NCI-H2227 treated with DMSO at 0.1 percent for 48 hours (cell line): ENCODE measurements around the gene USP37.

ENCODE experiments used
- DNase-seq: peaks from one replicate; lab custom pipeline; 2025; lab: John Stamatoyannopoulos, UW

Gene USP37

DNA sequence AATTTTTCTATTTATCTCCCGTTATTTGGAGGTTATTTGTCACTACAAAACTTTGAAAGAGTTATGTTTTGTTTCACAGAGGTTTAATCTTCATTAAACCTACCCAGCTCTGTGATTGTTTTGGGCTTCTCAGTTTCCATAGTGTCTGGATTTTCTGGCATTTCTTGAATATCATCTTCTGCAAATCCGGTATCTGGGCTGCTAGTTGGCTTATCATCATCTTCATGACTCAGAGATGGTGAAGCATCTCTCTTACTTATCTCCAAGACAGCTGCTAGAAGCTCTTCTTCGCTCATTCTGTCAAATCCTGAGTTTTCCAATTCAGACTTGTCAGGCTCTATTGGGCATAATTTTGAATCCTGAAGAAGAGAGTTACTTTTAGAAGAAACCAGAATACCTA lies 93.6 kb downstream of the USP37 start:
- DNase-seq: no peak

DNA sequence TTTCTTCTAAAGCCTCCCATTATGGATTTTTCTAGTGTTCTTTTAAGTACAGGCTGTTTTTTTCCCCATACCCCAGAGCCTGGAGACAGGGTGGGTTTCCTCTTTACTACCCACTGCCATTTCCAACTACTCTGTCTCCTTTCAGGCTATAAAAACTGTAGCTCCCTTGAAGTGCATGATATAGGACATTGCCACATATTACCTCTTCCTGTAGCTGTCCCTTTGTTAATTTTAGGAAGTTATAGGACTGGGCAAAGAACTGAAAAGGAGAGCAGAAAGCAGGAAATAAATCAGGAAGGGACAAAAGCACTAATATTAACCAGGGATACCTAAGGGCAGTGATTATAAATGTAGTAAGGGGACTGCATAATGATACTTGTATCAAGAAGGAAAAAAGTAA lies 95.2 kb downstream of the USP37 start:
- DNase-seq: no peak

DNA sequence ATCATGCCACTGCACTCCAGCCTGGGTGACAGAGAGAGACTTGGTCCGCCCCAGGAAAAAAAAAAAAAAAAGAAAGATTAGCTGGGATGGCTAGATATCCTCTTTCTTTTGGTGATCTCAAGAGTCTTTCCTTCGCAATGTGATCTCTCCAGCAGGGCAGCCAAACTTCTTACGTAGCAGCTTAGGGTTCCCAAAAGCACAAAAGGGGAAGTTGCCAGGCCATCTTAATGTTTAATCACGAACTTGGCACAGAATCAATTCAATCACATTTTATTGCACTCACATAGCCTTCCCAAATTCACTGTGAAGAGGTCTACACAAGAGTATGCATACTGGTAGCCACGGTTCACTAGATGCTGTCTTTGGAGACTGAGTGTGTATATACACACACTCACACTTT lies 96.2 kb downstream of the USP37 start:
- DNase-seq: no peak

DNA sequence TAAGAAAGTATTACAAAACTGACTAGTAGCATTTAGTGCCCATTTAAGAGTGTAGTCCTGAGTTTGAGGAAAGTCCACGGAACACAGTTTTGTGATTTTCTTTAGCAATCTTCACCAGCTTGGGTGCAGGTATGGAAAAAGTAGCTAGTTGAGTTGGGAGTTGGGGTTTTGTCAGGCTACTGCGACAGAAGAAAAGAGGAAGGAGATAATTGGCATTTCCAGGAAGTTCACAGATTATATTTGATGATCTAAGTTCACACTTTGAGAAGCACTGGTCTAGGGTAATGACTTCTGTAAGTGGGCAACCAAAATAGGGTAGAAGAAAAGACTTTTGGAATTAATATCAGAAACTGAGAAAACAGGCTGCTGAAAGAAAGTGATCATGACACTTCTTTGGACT lies 97.1 kb downstream of the USP37 start:
- DNase-seq: no peak

DNA sequence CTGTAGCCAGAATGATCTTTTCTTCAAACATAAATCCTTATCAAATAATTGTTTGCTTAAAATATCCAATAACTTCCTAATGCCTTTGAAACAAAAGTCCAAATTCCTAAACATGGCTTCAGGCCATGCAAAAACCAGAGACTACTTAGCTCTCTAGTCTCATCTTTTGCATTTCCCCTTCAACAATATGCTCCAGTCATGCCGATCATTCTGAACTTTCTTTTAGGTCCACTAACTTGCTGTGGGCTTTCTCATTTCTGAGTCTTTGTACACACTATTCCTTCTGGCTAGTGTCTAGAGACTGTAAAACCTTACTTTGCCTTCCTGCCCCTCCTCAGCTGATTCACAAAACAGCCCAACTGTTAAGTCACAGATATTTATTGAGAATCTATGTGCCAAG lies 97.7 kb downstream of the USP37 start:
- DNase-seq: no peak

DNA sequence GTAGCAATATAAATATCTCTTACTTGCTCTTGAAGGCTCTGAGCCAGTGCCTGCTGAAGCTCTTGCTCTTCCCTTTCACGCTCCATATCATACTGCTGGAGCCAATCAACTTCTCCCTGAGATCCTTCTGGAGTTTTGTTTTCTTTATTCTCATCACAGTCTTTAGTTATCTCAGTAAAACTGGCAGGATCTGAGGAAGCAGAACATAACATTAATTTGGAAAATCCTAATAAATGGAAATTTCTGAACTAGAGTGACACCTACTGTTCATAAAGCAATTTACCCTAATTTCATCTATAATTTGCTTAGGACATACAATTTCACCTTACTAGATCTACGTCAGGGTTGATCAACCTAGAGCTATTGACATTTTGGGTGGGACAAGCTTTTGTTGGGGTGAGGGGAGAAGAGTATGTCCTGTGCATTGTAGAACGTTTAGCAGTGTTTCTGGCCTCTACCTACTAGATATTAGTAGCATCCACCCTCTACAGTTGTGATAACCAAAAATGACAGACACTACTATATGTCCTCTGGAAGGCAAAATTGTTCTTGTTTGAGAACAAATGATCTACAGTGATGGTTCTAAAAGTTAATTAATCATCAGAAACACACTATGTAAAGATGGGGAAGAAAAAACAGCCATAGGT lies 102.0 kb downstream of the USP37 start:
- DNase-seq: no peak

DNA sequence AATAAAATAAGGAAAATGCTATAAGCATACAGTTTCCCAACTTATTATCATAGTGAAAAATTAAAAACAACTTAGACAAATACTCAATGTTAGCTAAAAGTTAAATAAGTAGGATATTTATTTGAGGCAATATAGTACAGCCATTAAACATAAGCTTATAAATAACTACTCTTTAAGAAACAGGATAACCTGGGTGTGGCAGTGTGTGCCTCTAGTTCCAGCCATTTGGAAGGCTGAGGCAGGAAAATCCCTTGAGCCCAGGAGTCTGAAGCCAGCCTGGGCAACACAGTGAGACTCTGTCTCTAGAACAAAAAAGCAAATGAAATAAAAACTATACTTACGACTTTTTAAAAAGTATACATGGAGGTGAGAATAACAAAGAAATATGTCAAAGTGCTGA lies 109.6 kb downstream of the USP37 start:
- no peak for DNase-seq

DNA sequence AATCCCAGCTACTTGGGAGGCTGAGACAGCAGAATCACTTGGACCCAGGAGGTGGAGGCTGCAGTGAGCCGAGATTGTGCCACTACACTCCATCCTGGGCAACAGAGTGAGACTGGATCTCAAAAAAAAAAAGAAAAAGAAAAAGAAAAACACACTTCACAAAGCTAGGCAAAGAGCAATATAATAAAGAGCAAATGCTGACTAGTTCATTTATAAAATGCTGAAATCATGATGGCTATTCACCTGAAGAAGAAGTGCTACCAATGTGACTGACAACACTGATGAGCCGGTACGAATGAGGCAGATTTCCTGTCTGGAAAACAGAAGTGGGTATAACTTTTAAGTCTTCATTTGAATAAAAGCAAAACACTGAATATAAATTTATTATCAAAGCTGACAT lies 111.3 kb downstream of the USP37 start:
- no peak for DNase-seq

DNA sequence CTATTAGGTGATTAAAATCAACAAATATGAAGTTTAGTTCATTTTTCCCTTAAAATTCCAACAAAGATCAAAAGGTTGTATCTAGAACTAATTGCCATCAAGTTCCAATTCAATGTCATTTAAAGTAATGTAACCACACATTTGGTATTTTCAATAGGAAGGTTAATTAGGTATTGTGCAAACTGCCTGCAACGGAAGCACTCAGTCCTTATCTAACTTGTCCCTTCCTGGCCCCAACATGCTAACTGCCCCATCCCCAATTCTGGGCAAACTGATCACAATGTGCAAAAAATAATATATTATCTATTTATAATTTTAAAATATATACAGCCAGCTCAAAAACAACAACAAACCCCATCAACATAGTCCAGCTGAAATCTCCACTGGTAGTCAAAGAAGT lies 116.1 kb downstream of the USP37 start:
- no peak for DNase-seq

DNA sequence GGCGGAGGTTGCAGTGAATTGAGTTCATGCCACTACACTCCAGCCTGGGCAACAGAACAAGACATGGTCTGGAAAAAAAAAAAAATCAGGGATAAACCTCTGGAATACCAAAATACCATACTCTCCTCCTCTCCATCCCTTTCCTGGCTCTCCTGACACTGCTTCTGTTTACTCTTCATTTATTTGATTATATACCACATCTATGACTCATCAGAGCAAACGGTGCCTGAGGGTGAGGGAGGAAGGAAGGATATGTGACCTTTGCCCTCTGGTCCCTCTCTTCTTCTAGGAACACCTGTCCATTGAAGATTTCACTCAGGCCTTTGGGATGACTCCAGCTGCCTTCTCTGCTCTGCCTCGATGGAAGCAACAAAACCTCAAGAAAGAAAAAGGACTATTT lies 119.2 kb downstream of the USP37 start:
- peak; percentile 10 for DNase-seq

DNA sequence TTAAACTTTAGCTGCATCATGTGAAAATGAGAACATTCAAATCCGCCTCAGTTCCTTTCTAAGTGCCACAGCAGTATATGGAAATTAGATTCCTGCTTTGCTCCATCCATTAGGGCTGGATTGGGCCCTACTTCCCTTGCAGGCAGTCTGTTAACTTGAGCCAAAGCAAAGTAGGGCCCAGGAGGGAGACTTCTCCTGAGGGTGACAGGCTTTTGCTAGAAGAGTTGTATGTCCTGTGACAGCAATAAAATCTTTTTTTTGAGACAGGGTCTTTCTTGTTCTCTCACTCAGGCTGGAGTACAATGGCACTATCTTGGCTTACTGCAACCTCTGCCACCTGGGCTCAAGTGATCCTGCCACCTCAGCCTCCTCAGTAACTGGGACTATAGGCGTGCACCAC lies 121.1 kb downstream of the USP37 start:
- no peak for DNase-seq

DNA sequence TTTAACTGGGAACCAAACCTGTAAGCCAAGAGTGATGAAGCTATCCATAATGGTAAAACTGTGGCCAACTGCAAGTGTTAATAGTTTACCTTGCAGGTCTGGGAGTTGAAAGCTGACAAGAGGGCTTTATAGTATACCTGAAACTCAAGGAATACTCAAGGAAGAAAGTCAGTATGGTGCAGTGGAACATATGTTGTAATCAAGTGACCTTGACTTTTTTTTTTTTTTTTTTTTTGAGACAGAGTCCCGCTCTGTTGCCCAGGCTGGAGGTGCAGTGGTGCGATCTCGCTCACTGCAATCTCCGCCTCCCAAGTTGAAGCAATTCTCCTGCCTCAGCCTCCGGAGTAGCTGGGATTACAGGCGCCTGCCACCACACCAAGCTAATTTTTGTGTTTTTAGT lies 121.6 kb downstream of the USP37 start:
- no peak for DNase-seq

DNA sequence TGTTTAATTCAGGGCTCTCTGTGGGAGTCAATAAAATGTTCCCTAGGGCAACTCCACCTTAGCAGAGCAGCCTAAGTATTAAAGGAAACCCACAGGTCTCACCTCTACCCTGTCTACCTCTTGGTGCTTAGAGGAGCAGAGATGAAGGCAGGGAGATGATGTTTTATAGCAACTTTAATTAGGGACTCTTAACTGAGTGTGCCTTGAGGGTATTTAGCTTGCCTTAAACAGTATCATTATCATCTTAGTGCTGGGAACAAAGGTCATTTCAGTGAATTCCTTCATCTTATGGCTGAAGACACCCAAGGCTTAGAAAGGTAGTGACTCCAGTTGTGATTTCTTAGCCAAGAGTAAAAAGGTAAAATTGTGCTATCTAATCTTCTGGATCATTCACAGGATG lies 122.5 kb downstream of the USP37 start:
- DNase-seq: peak; percentile 20

DNA sequence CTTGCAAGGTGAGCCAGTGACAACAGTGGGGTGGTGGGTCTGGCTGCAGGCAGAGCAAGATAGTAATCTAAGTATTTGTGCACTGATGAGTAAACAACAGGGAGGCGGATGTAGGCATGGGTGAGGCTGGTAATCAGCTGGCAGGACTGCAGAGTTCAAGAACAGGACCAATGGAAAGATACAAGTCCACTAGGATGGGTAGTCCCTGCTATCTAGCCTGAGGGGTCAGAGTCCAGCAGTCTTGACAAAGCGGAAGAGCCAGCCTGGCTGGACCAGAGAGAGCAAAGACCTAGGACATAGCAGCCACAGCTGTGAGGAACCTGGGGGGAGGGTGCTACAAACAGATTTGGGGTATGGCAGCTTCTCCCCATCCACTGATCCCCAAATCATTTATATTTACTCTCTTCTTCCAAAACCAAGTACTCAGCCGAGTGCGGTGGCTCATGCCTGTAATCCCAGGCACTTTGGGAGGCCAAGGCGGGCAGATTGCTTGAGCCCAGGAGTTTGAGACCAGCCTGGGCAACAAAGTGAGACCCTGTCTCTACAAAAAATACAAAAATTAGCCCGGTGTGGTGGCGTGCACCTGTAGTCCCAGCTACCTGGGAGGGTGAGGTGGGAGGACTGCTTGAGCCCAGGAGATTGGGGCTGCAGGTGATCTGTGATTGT lies 123.3 kb downstream of the USP37 start:
- no peak for DNase-seq

DNA sequence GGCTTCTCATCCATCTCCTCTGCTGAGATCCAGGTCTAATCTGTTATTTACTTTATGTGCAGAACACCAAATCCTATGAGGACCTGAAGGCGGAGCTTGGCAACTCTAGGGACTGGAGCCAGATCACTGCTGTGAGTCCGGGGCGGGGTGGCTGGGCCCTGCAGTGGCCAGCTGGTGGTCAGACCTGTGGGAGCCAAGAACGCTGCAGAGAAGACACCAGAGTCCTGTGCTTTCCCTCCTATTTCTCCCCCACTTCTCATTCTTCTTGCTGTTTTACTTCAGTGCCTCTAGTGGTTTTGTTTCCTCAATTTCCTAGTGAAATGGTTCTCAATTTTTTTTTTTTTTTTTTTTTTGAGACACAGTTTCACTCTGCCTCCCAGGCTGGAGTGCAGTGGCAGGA lies 129.6 kb downstream of the USP37 start:
- no peak for DNase-seq

DNA sequence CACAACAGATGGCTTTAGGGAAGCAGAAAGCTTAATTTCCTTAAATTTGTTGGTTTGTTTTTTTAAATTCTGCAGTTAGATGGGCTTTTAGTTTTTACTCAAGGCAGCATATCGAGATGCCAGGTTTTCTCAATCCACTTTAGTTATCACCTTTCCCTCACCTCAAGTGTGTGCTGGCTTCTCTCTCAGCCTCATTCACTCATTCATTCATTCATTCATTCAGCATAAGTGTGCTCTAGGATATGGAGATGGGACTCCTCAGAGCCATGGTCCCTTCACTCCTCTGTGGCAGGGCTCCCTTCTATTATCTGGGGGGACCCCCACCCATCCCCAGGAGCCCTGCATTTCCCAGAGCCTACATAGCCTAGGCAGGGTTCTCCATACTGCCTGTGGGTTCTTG lies 130.2 kb downstream of the USP37 start:
- no peak for DNase-seq

DNA sequence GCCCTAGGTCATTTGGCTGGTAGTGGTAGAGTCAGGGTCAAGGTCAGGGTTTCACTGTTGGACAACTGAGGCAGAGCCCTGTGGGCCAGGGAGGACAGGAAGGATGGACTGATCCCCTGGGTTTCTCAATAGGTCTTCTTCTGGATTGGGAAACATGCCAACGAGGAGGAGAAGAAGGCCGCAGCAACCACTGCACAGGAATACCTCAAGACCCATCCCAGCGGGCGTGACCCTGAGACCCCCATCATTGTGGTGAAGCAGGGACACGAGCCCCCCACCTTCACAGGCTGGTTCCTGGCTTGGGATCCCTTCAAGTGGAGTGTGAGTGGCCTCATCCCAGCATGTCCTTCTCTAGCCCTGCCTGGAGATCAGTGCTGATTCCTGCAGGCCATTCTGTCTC lies 131.2 kb downstream of the USP37 start:
- DNase-seq: no peak

DNA sequence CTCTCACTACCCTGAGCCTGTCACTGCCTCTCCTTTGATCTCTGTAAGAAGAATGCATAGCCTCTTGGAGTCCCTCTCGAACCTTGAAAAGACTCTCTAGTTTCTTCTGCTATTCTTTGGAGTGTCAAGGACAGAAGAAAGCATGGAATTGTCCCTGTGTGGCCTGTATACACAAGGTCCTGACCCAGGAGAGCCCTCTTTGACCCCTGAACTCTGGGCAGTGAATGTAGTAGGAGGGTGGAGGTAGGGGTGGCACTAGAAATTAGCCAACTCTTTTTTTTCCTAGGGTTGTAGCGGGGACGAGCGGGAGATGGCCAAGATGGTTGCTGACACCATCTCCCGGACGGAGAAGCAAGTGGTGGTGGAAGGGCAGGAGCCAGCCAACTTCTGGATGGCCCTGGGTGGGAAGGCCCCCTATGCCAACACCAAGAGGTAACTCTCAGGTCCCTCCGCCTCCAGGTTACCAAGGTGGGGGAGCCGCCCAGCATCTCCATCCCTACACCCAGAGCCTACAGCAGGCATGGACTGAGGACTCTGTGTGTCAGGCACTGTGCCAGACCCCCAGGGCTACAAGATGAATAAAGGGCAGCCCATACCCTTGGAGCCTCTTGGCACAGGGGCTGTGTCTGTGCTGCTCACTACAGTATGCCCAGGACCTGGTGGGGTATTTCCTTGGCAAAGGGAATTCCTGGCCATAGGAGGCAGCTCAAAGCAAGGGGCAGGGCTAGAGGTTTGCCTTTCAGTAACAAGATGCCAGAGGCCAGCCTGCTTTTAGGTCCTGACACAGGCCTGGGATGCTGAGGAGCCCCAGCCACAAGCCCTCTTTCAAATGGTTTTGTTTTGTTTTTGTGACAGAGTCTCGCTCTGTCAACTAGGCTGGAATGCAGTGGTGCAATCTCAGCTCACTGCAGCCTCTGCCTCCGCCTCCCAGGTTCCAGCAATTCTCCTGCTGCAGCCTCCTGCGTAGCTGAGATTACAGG lies 132.9 kb downstream of the USP37 start:
- no peak for DNase-seq

DNA sequence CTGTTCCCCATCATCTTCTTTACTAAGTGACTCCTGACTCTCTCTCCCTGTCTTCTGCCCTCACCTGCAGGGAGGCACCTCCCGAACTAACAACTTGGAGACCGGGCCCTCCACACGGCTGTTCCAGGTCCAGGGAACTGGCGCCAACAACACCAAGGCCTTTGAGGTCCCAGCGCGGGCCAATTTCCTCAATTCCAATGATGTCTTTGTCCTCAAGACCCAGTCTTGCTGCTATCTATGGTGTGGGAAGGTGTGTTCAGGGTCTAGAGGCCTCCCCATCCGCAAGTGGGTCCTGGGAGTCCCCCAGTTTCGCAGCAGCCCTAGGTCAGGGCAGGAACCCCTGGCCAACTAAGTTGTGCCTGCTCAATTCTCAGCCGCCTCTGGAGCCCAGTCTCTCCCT lies 133.7 kb downstream of the USP37 start:
- no peak for DNase-seq

DNA sequence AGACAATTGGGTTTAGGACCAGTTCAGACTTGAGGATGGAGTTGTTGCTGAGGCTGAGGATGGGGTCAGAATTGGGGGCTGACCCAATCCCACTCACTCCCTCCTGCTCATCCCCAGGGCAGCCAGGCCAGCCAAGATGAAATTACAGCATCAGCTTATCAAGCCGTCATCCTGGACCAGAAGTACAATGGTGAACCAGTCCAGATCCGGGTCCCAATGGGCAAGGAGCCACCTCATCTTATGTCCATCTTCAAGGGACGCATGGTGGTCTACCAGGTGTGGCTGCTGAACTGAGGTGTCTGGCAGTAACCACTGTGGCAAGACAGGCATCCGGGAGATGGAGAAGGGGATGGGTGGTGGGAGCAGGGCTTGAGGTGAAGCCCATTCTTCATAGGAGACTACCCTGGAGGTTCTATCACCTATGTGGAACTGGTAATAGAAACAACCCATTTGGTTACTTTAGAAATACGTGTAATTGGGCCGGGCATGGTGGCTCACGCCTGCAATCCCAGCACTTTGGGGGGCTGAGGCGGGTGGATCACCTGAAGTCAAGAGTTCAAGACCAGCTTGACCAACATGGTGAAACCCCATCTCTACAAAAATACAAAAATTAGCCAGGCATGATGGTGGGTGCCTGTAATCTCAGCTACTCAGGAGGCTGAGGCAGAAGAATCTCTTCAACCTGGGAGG lies 135.3 kb downstream of the USP37 start:
- DNase-seq: no peak

DNA sequence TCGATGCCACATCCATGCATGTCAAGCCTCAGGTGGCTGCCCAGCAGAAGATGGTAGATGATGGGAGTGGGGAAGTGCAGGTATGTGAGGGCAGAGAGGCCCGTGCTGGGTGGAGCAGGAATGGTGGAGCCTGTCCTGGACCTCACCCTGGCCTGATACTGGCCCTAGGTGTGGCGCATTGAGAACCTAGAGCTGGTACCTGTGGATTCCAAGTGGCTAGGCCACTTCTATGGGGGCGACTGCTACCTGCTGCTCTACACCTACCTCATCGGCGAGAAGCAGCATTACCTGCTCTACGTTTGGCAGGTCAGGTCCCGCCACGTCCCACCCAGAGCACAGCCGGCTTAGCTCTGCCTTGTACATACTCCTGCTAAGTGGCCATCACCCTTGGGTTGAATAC lies 136.3 kb downstream of the USP37 start:
- DNase-seq: no peak

DNA sequence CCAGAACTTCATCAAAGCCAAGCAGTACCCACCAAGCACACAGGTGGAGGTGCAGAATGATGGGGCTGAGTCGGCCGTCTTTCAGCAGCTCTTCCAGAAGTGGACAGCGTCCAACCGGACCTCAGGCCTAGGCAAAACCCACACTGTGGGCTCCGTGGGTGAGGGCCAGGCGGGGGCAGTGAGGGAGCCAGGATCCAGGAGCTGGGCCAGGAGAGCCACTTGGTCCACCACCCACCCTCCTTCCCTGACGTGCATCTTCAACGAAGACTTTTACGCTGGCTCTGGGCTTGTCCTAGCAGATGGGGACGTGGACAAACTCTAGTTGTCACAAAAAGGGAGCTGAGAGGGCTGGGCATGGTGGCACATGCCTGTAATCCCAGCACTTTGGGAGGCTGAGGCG lies 137.4 kb downstream of the USP37 start:
- no peak for DNase-seq
